HepG2 (cell line): ENCODE measurements around the gene PCP4L1. TPM values are rescaled to one million over a fixed set of nuclear protein-coding genes. Genes with fewer than 3 reads are reported as not detected.

Source experiments
- ARID4A ChIP-seq: sonication (generic); formaldehyde crosslinking; IDR thresholded peaks from 2 replicates; pipeline ENCODE4 v1.5.0; 2020; ENCODE audit warnings: mild to moderate bottlenecking, missing genetic modification reagents, borderline replicate concordance
- CCAR2 ChIP-seq: fragments of 200-400 bp; formaldehyde crosslinking; optimal IDR thresholded peaks from 2 replicates; pipeline ENCODE3; 2018; ENCODE audit warnings: low read depth, mild to moderate bottlenecking, low read length, moderate library complexity
- CTCF ChIP-seq: sonication (generic); formaldehyde crosslinking; IDR thresholded peaks from 2 replicates; pipeline ENCODE4 v1.5.0; 2020; ENCODE audit warnings: mild to moderate bottlenecking, missing genetic modification reagents, moderate library complexity
- EP300 ChIP-seq, 3 experiments: sonication (generic) in 1 of 3; formaldehyde crosslinking in 1 of 3; IDR thresholded peaks; 2 replicates each; pipeline versions ENCODE4 v1.5.1 to v1.6.1; 2011 to 2020; ENCODE audit warnings: low read depth in 2 of 3, low read length in 2 of 3, borderline replicate concordance in 1 of 3, improper control_type of control experiment in 1 of 3, mild to moderate bottlenecking in 1 of 3, missing genetic modification reagents in 1 of 3, moderate library complexity in 1 of 3
- GFI1 ChIP-seq: sonication (generic); formaldehyde crosslinking; IDR thresholded peaks from 2 replicates; pipeline ENCODE4 v1.5.0; 2020; ENCODE audit warnings: missing genetic modification reagents, mild to moderate bottlenecking, borderline replicate concordance
- HMGXB4 ChIP-seq, 2 experiments: sonication (generic) in 1 of 2; formaldehyde crosslinking in 1 of 2; IDR thresholded peaks; 2 replicates each; pipeline versions ENCODE4 v1.4.0 to v1.6.1; 2018 to 2020; ENCODE audit warnings: missing genetic modification reagents in 2 of 2, borderline replicate concordance in 1 of 2, low read depth in 1 of 2, mild to moderate bottlenecking in 1 of 2, missing biosample characterization in 1 of 2
- MIXL1 ChIP-seq: IDR thresholded peaks from 2 replicates; pipeline ENCODE4 v1.6.1; 2016
- SPEN ChIP-seq: sonication (generic); formaldehyde crosslinking; IDR thresholded peaks from 2 replicates; pipeline ENCODE4 v1.5.1; 2020; ENCODE audit warnings: low read depth, mild to moderate bottlenecking, missing genetic modification reagents
- THAP11 ChIP-seq: IDR thresholded peaks from 2 replicates; pipeline ENCODE4 v1.6.1; 2016; ENCODE audit warnings: missing biosample characterization, missing genetic modification reagents
- ZKSCAN8 ChIP-seq: IDR thresholded peaks from 2 replicates; pipeline ENCODE4 v1.6.1; 2016; ENCODE audit warnings: borderline replicate concordance, missing genetic modification reagents, missing compliant biosample characterization
- ZNF142 ChIP-seq: sonication (generic); formaldehyde crosslinking; IDR thresholded peaks from 2 replicates; pipeline ENCODE4 v1.4.0; 2020; ENCODE audit warnings: missing genetic modification reagents
- ZNF614 ChIP-seq: IDR thresholded peaks from 2 replicates; pipeline ENCODE4 v1.6.1; 2018; ENCODE audit warnings: missing biosample characterization, missing genetic modification reagents, inconsistent platforms, borderline replicate concordance
- polyA plus RNA-seq, 8 experiments: library from polyadenylated mRNA; depleted of rRNA in 3 of 8; stranded (reverse) in 7 of 8; unstranded in 1 of 8; fragments of >200 nt; fragmentation: Illumina TruSeq in 4 of 8; extraction: Trizol in 4 of 8; gene quantifications; 2 replicates each; pipeline versions ENCODE4 v1.2.1 to v1.2.3, GENCODE V29; 2011 to 2016; ENCODE audit warnings: low read depth in 4 of 8, missing spikeins in 1 of 8, mixed read lengths in 1 of 8; ENCODE audit not compliant: insufficient read depth in 1 of 8
- total RNA-seq, 5 experiments: library from RNA; depleted of rRNA; stranded (reverse); fragments of >200 nt; fragmentation: Illumina TruSeq; extraction: Trizol; gene quantifications; 2 replicates each; pipeline ENCODE4 v1.2.3, GENCODE V29; 2016; ENCODE audit warnings: low read depth in 1 of 5

Gene PCP4L1
- total and polyA plus RNA-seq, 2 of the 13 experiments (the other 11 are each of a cell fraction or from before 2014, with no cell fraction given): 0.28 TPM; not detected in 1

GRCh38 chr1:161209790-161210409 lies 48.6 kb upstream of the PCP4L1 start (continued):
- TF ChIP-seq ZNF142 (CRISPR knock-in tag) (no peak), HMGXB4 (CRISPR knock-in tag; IDR thresholded peaks at IDR 0.05; ENCODE audit: borderline replicate concordance in 1 of 2, low read depth in 1 of 2) (peak; percentile 57 to 66; a peak in 2 of 4 replicates), EP300 (IDR thresholded peaks at IDR 0.05; ENCODE audit: low read depth in 2 of 2, low read length in 2 of 2) (no peak), EP300 (CRISPR knock-in tag; IDR thresholded peaks at IDR 0.05; ENCODE audit: borderline replicate concordance) (no peak), THAP11 (CRISPR knock-in tag) (peak; percentile 26; the same call in 1 of the 2 replicates), ZNF614 (CRISPR knock-in tag) (peak; percentile 48; the same call in 1 of the 2 replicates), MIXL1 (CRISPR knock-in tag) (peak; percentile 44; the same call in 1 of the 2 replicates), ZKSCAN8 (CRISPR knock-in tag) (0 out of 2 replicates have a peak, but pooled peaks have one; percentile 44), CTCF (CRISPR knock-in tag) (peak; percentile 97), ARID4A (CRISPR knock-in tag) (peak; percentile 32; the same call in 1 of the 2 replicates), GFI1 (CRISPR knock-in tag) (no peak), CCAR2 (peak; percentile 28), SPEN (CRISPR knock-in tag) (0 out of 2 replicates have a peak, but pooled peaks have one; percentile 9)
